Measurements from ENCODE around the gene DHFR.

DNA sequence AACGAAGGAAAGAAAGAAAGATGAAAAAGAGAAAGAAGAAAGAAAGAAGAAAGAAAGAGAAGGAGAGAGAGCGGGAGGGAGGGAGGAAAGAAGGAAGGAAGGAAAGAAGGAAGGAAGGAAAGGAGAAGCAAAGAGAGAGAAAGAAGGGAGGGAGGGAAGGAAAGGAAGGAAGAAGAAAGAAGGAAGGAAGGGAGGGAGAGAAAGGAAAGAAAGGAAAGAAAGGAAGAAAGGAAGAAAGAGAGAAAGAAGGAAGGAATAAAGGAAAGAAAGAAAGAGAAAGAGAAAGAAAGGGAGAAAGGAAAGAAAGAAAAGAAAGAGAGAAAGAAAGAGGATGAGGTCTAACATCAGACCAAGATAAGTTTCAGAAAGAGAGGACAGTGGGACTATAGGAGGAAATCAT is 75.7 kb downstream of the DHFR start:
- TF ChIP-seq, protein P1, sequence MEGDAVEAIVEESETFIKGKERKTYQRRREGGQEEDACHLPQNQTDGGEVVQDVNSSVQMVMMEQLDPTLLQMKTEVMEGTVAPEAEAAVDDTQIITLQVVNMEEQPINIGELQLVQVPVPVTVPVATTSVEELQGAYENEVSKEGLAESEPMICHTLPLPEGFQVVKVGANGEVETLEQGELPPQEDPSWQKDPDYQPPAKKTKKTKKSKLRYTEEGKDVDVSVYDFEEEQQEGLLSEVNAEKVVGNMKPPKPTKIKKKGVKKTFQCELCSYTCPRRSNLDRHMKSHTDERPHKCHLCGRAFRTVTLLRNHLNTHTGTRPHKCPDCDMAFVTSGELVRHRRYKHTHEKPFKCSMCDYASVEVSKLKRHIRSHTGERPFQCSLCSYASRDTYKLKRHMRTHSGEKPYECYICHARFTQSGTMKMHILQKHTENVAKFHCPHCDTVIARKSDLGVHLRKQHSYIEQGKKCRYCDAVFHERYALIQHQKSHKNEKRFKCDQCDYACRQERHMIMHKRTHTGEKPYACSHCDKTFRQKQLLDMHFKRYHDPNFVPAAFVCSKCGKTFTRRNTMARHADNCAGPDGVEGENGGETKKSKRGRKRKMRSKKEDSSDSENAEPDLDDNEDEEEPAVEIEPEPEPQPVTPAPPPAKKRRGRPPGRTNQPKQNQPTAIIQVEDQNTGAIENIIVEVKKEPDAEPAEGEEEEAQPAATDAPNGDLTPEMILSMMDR (IDR thresholded peaks at IDR 0.05; ENCODE audit: control extremely low read depth in 1 of 3, insufficient read depth in 1 of 3, low read depth in 1 of 3, low read length in 3 of 3) = no peak
- TF ChIP-seq CHD1 (IDR thresholded peaks at IDR 0.05; ENCODE audit: low read depth, low read length) = no peak
- TF ChIP-seq MAFK (IDR thresholded peaks at IDR 0.05; ENCODE audit: low read depth, low read length) = no peak
